ENCODE results near the gene PHB1. TPM values are rescaled to one million over a fixed set of nuclear protein-coding genes. Genes with fewer than 3 reads are reported as not detected.
"Not testable (repeated sequence)": the region's sequence is repeated elsewhere in the genome, so short reads cannot be mapped to it uniquely, and the experiment has no call there.

The PHB1 gene
- total RNA-seq, 1 experiment from 2014 or later: 434 TPM

GRCh38 chr17:49439673-49440571 lies 25.2 kb upstream of the PHB1 start:
- no peak for DNase-seq (ENCODE audit: low spot score)

- no peak for DNase-seq (ENCODE audit: low spot score)
Observed at GRCh38 chr17:49439305-49439672, 24.6 kb upstream of the PHB1 start.

GRCh38 chr17:49438436-49439278 lies 24.0 kb upstream of the PHB1 start:
- no peak for DNase-seq (ENCODE audit: low spot score)

GRCh38 chr17:49437696-49438435 lies 23.2 kb upstream of the PHB1 start:
- DNase-seq (ENCODE audit: low spot score): no peak

- no peak for DNase-seq (ENCODE audit: low spot score)
Observed at GRCh38 chr17:49436174-49436573, 21.5 kb upstream of the PHB1 start.

- no peak for DNase-seq (ENCODE audit: low spot score)
Observed at GRCh38 chr17:49435671-49436029, 21.0 kb upstream of the PHB1 start.

GRCh38 chr17:49434821-49435670 lies 20.4 kb upstream of the PHB1 start:
- DNase-seq (ENCODE audit: low spot score): peak; percentile 84

- no peak for DNase-seq (ENCODE audit: low spot score)
Observed at GRCh38 chr17:49433000-49433694, 18.5 kb upstream of the PHB1 start.

GRCh38 chr17:49431743-49432142 lies 17.1 kb upstream of the PHB1 start:
- DNase-seq (ENCODE audit: low spot score): no peak

- no peak for DNase-seq (ENCODE audit: low spot score)
Observed at GRCh38 chr17:49425004-49425286, 10.3 kb upstream of the PHB1 start.

- DNase-seq (ENCODE audit: low spot score): not testable (repeated sequence)
Observed at GRCh38 chr17:49424276-49425003, 9.8 kb upstream of the PHB1 start.

GRCh38 chr17:49422714-49423113 lies 8.0 kb upstream of the PHB1 start:
- DNase-seq (ENCODE audit: low spot score): no peak

GRCh38 chr17:49419761-49420160 lies 5.1 kb upstream of the PHB1 start:
- DNase-seq (ENCODE audit: low spot score): not testable (repeated sequence)

- DNase-seq (ENCODE audit: low spot score): not testable (repeated sequence)
Observed at GRCh38 chr17:49418754-49419740, 4.4 kb upstream of the PHB1 start.

GRCh38 chr17:49414271-49414621 lies 436 bp downstream of the PHB1 start:
- peak; percentile 32 for DNase-seq (ENCODE audit: low spot score)

GRCh38 chr17:49409066-49409465 lies 5.6 kb downstream of the PHB1 start:
- peak; percentile 96 for DNase-seq (ENCODE audit: low spot score)

GRCh38 chr17:49407981-49408501 lies 6.6 kb downstream of the PHB1 start:
- peak; percentile 92 for DNase-seq (ENCODE audit: low spot score)

- no peak for DNase-seq (ENCODE audit: low spot score)
Observed at GRCh38 chr17:49407086-49407485, 7.6 kb downstream of the PHB1 start.
